GM12892 (cell line): Measurements from ENCODE around the gene ALOXE3.

ENCODE experiments used
- POLR2A ChIP-seq: IDR thresholded peaks from 2 replicates; pipeline ENCODE4 v1.6.1; 2011; ENCODE audit warnings: low read depth, low read length, control low read depth
- POLR2AphosphoS5 ChIP-seq: IDR thresholded peaks from 2 replicates; pipeline ENCODE4 v1.6.1; 2011; ENCODE audit warnings: low read depth, low read length, control low read depth
- TAF1 ChIP-seq: IDR thresholded peaks from 2 replicates; pipeline ENCODE4 v1.6.1; 2011; ENCODE audit warnings: low read depth, mild to moderate bottlenecking, control low read depth, low read length, borderline replicate concordance

DNA sequence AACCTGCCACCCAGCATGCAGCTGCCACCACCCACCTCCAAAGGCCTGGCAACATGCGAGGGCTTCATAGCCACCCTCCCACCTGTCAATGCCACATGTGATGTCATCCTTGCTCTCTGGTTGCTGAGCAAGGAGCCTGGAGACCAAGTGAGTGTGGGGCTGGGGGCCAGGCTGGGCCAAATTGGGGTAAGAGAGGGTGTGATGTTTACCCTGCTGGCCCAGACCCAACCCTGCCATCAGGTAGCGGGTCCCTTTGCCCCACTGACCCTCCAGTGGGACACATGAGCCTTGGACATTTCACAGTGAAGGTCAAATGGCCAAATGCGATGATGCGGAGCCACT lies 70.6 kb downstream of the ALOXE3 start:
- TF ChIP-seq POLR2A, result no peak
- no peak for TF ChIP-seq POLR2AphosphoS5
- TF ChIP-seq TAF1, result no peak
